ENCODE data around the gene RNF5. TPM values are rescaled to one million over a fixed set of nuclear protein-coding genes. Genes with fewer than 3 reads are reported as not detected.
A peak's percentile ranks its signal among the peaks of the same experiment; 100 is the strongest.

RNF5 gene
- polyA plus RNA-seq, 1 donor from 2014 or later: 369 TPM

DNA sequence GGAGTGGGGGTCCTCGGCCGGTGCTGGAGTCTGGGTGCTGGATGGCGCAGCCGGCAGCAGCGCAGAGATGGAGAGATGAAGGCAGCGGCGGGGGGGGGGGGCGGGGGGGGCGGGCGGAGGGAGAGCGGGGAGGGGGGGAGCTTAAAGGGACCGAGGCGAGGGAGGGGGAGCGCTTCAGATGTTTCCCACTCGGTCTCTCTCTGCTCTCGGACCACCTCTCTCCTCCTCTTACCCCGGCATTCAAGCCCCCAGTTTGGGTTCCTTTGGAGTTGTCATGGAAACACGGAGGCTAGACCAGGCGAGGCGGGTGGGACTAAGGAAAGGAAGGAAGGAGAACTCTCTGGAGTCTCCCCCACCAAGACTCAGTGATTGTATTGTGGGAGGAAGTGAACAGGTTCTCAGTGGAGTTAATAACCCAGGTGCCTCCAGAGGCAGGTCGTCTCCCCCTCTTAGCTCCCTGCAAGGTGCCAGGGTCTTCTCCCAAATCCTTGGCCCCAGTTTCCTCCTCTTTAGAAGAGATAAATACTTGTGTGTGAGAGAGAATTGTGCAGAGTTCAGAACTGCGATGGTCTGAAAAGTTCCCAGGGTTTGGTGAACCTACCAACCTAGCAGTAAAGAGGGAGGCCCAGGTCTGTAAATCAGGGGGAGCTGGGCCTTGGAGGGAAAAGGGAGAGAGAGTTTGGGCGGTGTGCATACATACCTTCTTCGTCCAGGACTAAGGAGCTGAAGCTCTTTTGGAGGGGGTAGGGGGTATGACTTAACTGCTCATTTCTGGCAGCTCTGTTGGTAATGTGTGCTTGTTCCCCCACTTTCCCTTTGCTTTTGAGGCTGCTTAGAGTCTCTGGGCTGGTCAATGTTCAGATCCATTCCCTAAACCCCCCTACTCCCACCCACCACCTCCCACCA, 26.1 kb upstream of the RNF5 start, which contains the start of gene PRRT1:
PRRT1 (minus strand) TSS at position 77 of the 906 bp plus-strand sequence. CDS start 112 bp downstream, outside the sequence.
- Histone ChIP-seq H3K27ac (ENCODE audit: low read length) (peak within 1 kb of the TSS; percentile 93), H3K79me2 (replicated peaks; ENCODE audit: insufficient read depth, low read length) (peaks cover 9% of the 10 kb centered on the region), H3K27me3 (ENCODE audit: insufficient read depth, low read depth, low read length) (peaks cover 47% of the 10 kb centered on the region), H3K9me3 (ENCODE audit: low read length) (no peaks in the 10 kb centered on the region), H3K9ac (ENCODE audit: low read length) (peak within 1 kb of the TSS; percentile 86), H3K4me3 (ENCODE audit: low read length) (peak within 1 kb of the TSS; percentile 79), H3K36me3 (ENCODE audit: insufficient read depth, low read length) (no peaks in the 10 kb centered on the region), H4K20me1 (ENCODE audit: insufficient read depth) (no peaks in the 10 kb centered on the region), H3K9me2 (ENCODE audit: insufficient read depth, low read length) (no peaks in the 10 kb centered on the region), H3F3A (ENCODE audit: insufficient read depth, low read length, poor library complexity, severe bottlenecking) (no peaks in the 10 kb centered on the region), H3K4me2 (ENCODE audit: low read length) (peak within 1 kb of the TSS; percentile 88), H2AFZ (ENCODE audit: low read depth, low read length) (no peak within 1 kb of the TSS)
- TF ChIP-seq MXI1 (conservative IDR thresholded peaks at IDR 0.05; ENCODE audit: poor library complexity, severe bottlenecking): no peak
- no peak for TF ChIP-seq TAF1 (IDR thresholded peaks at IDR 0.05; ENCODE audit: low read depth)
- TF ChIP-seq RAD21 (conservative IDR thresholded peaks at IDR 0.05): no peak
- TF ChIP-seq EZH2 (IDR thresholded peaks at IDR 0.05; ENCODE audit: borderline replicate concordance, insufficient read depth, low read length, poor library complexity, severe bottlenecking): no peak
- TF ChIP-seq SMC3 (conservative IDR thresholded peaks at IDR 0.05; ENCODE audit: poor library complexity): no peak
- no peak for TF ChIP-seq EP300 (conservative IDR thresholded peaks at IDR 0.05; ENCODE audit: poor library complexity, severe bottlenecking)
- TF ChIP-seq CTCF (IDR thresholded peaks at IDR 0.05; ENCODE audit: poor library complexity, severe bottlenecking): no peak
- no peak for TF ChIP-seq POLR2AphosphoS5 (IDR thresholded peaks at IDR 0.05)
- no peak for TF ChIP-seq REST (IDR thresholded peaks at IDR 0.05; ENCODE audit: borderline replicate concordance)

- Histone ChIP-seq H3K79me2 (replicated peaks; ENCODE audit: insufficient read depth, low read length) (peaks cover 9% of the 10 kb centered on the region), H3K4me2 (ENCODE audit: low read length) (peak overlapping the region; percentile 88), H4K20me1 (ENCODE audit: insufficient read depth) (no peaks in the 10 kb centered on the region), H3K36me3 (ENCODE audit: insufficient read depth, low read length) (no peaks in the 10 kb centered on the region), H3K4me3 (ENCODE audit: low read length) (peak overlapping the region; percentile 79), H2AFZ (ENCODE audit: low read depth, low read length) (peak overlapping the region; percentile 75), H3K9me2 (ENCODE audit: insufficient read depth, low read length) (no peaks in the 10 kb centered on the region), H3K27ac (ENCODE audit: low read length) (peak overlapping the region; percentile 93), H3K27me3 (ENCODE audit: insufficient read depth, low read depth, low read length) (peaks cover 44% of the 10 kb centered on the region), H3K9me3 (ENCODE audit: low read length) (no peaks in the 10 kb centered on the region), H3F3A (ENCODE audit: insufficient read depth, low read length, poor library complexity, severe bottlenecking) (no peaks in the 10 kb centered on the region), H3K9ac (ENCODE audit: low read length) (peak overlapping the region; percentile 86)
- no peak for TF ChIP-seq POLR2AphosphoS5 (IDR thresholded peaks at IDR 0.05)
- no peak for TF ChIP-seq TAF1 (IDR thresholded peaks at IDR 0.05; ENCODE audit: low read depth)
- no peak for TF ChIP-seq REST (IDR thresholded peaks at IDR 0.05; ENCODE audit: borderline replicate concordance)
- no peak for TF ChIP-seq MXI1 (conservative IDR thresholded peaks at IDR 0.05; ENCODE audit: poor library complexity, severe bottlenecking)
- TF ChIP-seq RAD21 (conservative IDR thresholded peaks at IDR 0.05): no peak
- TF ChIP-seq EP300 (conservative IDR thresholded peaks at IDR 0.05; ENCODE audit: poor library complexity, severe bottlenecking): no peak
- no peak for TF ChIP-seq EZH2 (IDR thresholded peaks at IDR 0.05; ENCODE audit: borderline replicate concordance, insufficient read depth, low read length, poor library complexity, severe bottlenecking)
- no peak for TF ChIP-seq SMC3 (conservative IDR thresholded peaks at IDR 0.05; ENCODE audit: poor library complexity)
- TF ChIP-seq CTCF (IDR thresholded peaks at IDR 0.05; ENCODE audit: poor library complexity, severe bottlenecking): no peak
These were observed 25.2 kb upstream of the RNF5 start for GRCh38 chr6:32152769-32153563.
